Astrocyte of the cerebellum (primary cell): ENCODE results near the gene MYH6.

Experiments
- DNase-seq: peaks from one replicate; pipeline ENCODE4 v3.0.0-alpha.2; 2011; ENCODE audit warnings: low read depth
- H3K4me3 ChIP-seq: 2 replicates; pipeline ENCODE4 v1.5.1; 2011; ENCODE audit warnings: mild to moderate bottlenecking, low read depth, low read length, moderate library complexity
- CTCF ChIP-seq: IDR thresholded peaks from 2 replicates; pipeline ENCODE4 v1.5.1; 2012; ENCODE audit warnings: low read length, low read depth, moderate library complexity, mild to moderate bottlenecking; ENCODE audit errors: missing control alignments
- in situ Hi-C: cut with HindIII; loops from 2 replicates; pipeline ENCODE4 v1.10.0; 2017; ENCODE audit warnings: low sequenced_read_pairs

The MYH6 gene

GRCh38 chr14:23406725-23407355 lies 1.2 kb downstream of the MYH6 start:
- in situ Hi-C loops = no loop called here
- no peak for TF ChIP-seq CTCF
- H3K4me3 ChIP-seq = no peak overlapping the region
- no peak for DNase-seq

- TF ChIP-seq CTCF = no peak
- DNase-seq = no peak
- in situ Hi-C loops = no loop called here
Measured at GRCh38 chr14:23406244-23406643, 1.8 kb downstream of the MYH6 start.

GRCh38 chr14:23405516-23406025 lies 2.5 kb downstream of the MYH6 start:
- H3K4me3 ChIP-seq = no peak overlapping the region
- no peak for DNase-seq
- in situ Hi-C loops = no loop called here
- no peak for TF ChIP-seq CTCF

More at GRCh38 chr14:23406244-23406643, 1.8 kb downstream of the MYH6 start:
- no peak overlapping the region for H3K4me3 ChIP-seq

- in situ Hi-C loops = no loop called here
- no peak overlapping the region for H3K4me3 ChIP-seq
- TF ChIP-seq CTCF = no peak
- no peak for DNase-seq
Measured at GRCh38 chr14:23405096-23405495, 3.0 kb downstream of the MYH6 start.

- no peak overlapping the region for H3K4me3 ChIP-seq
- DNase-seq = no peak
- TF ChIP-seq CTCF = no peak
- in situ Hi-C loops = no loop called here
Measured at GRCh38 chr14:23404331-23404900, 3.7 kb downstream of the MYH6 start.

GRCh38 chr14:23403908-23404307 lies 4.2 kb downstream of the MYH6 start:
- in situ Hi-C loops = no loop called here
- H3K4me3 ChIP-seq = no peak overlapping the region
- DNase-seq = no peak
- TF ChIP-seq CTCF = no peak
